Fibroblast of villous mesenchyme (primary cell): ENCODE results near the gene DUOXA2. TPM values are rescaled to one million over a fixed set of nuclear protein-coding genes. Genes with fewer than 3 reads are reported as not detected.

Experiments
- DNase-seq: peaks from one replicate; pipeline ENCODE4 v3.0.0-alpha.2; 2010; ENCODE audit warnings: low read depth
- H3K4me3 ChIP-seq: 2 replicates; pipeline ENCODE4 v1.5.1; 2011; ENCODE audit warnings: low read depth, mild to moderate bottlenecking, low read length
- CTCF ChIP-seq: IDR thresholded peaks from 2 replicates; pipeline ENCODE4 v1.5.1; 2012; ENCODE audit warnings: low read depth, mild to moderate bottlenecking, low read length; ENCODE audit not compliant: insufficient read depth
- total RNA-seq: library from RNA; depleted of rRNA; stranded (reverse); fragments of >200 nt; gene quantifications from 2 replicates; pipeline ENCODE4 v1.2.3, GENCODE V29; 2012

The DUOXA2 gene
- total RNA-seq, 1 donor: not detected

DNA sequence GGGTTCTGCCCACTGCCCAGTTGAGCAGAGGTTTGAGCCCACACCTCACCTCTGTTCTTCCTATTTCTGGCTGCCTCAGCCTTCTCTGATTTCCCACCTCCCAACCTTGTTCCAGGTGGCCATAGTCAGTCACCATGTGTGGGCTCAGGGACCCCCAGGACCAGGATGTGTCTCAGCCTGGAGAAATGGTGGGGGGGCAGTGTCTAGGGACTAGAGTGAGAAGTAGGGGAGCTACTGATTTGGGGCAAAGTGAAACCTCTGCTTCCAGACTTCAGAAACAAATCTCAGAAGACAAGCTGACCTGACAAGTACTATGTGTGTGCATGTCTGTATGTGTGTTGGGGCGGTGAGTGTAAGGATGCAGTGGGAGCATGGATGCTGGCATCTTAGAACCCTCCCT is 50.8 kb downstream of the DUOXA2 start:
- TF ChIP-seq CTCF: no peak
- DNase-seq: no peak
- H3K4me3 ChIP-seq: no peak overlapping the region

DNA sequence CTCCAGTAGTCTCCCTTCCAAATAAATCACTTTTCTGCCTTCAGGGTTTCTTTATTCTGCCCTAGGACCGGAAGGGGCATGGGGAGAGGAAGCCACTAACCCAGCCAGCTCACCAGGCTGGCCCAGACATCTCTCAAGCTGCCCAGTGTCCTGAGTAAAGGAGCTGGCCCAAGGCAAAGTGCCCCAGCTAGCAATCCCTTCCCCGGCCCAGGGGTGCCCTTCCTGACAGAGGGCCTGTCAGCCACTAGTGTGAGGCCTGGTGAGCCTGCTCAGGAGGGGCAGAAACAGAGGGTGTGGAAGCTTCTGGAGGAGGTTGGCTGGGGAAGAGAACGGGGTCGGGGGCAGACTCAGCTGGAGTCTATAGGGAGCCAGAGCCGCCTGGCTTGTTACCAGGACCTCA is 51.4 kb downstream of the DUOXA2 start:
- no peak for TF ChIP-seq CTCF
- no peak for DNase-seq
- no peak overlapping the region for H3K4me3 ChIP-seq

GRCh38 chr15:45166834-45167630 is 52.9 kb downstream of the DUOXA2 start:
- peak; percentile 79 for TF ChIP-seq CTCF
- peak; percentile 87 for DNase-seq
- peak overlapping the region; percentile 74 for H3K4me3 ChIP-seq

DNA sequence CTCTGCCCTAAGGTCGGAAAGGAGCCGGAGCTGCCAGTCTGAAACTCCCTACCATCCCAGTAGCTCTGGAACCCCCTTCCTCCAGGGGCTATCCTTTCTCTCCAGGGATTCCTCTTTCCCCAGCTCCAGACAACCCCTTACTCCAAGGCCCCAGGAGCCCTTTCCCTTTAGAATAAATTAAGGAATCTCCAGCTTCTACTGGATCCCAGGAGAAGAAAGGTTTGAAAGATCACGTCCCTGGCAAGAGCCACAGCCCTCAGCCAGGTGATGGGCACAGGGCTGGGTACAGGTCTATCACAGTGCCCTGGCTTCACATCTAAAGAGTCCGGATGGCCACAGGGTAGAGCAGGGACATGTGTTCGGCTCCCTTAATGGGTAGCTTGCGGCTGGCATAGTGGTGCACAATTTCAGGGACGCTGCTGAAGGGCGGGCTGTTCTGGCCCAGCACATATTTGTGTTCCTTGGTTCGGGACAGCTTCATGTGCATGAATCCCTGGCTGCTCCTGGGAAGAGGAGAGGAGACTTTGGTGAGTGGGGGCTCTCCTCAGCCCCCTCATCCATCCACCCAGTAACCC is 53.6 kb downstream of the DUOXA2 start:
- DNase-seq: no peak
- no peak for TF ChIP-seq CTCF
- H3K4me3 ChIP-seq: peak overlapping the region; percentile 74

Other genes with a start within 250 kb of the DUOXA2 start
- gene TERB2, start 157.6 kb upstream of the DUOXA2 start, total RNA-seq: not detected in 2 replicates
- 13.9 and 17.7 TPM in 2 replicates for gene SORD, start 91.1 kb upstream of the DUOXA2 start, total RNA-seq
- gene DUOX2, start 154 bp upstream of the DUOXA2 start, total RNA-seq: not detected in 2 replicates
- gene DUOXA1, start 15.6 kb downstream of the DUOXA2 start, total RNA-seq: not detected in 2 replicates
- gene DUOX1, start 15.7 kb downstream of the DUOXA2 start, total RNA-seq: not detected in 2 replicates
- 2.3 and 2.6 TPM in 2 replicates for gene SHF, start 73.6 kb downstream of the DUOXA2 start, total RNA-seq
- not detected in 2 replicates for gene SLC28A2, start 137.9 kb downstream of the DUOXA2 start, total RNA-seq